DND-41 (cell line): ENCODE data around the gene NOC4L.

Experiments
- ATAC-seq: fragments of 200-7000 bp; cut with Tn5 transposase; 3 replicates; pipeline ENCODE4 v1.9.1; 2021; ENCODE audit warnings: low read depth; ENCODE audit not compliant: insufficient read depth
- DNase-seq: peaks from one replicate; pipeline ENCODE4 v3.0.0-alpha.2; 2020
- H2AFZ ChIP-seq: 2 replicates; pipeline ENCODE4 v1.6.0; 2012; ENCODE audit warnings: low read depth, low read length
- H3K27ac ChIP-seq: 2 replicates; pipeline ENCODE4 v1.5.1; 2012; ENCODE audit warnings: low read length, inconsistent platforms
- H3K27me3 ChIP-seq: fragments of 200-600 bp; sonication (generic); 2 replicates; pipeline ENCODE4 v1.6.0; 2012; ENCODE audit warnings: low read length, mild to moderate bottlenecking, inconsistent platforms; ENCODE audit not compliant: insufficient read depth, poor library complexity
- H3K36me3 ChIP-seq: 2 replicates; pipeline ENCODE4 v1.5.1; 2012; ENCODE audit warnings: low read length, inconsistent platforms; ENCODE audit not compliant: insufficient read depth
- H3K4me1 ChIP-seq: 2 replicates; pipeline ENCODE4 v1.5.1; 2012; ENCODE audit warnings: mild to moderate bottlenecking, low read length; ENCODE audit not compliant: insufficient read depth
- H3K4me2 ChIP-seq: 2 replicates; pipeline ENCODE4 v1.6.0; 2012; ENCODE audit warnings: mild to moderate bottlenecking, moderate library complexity, low read length, inconsistent platforms; ENCODE audit not compliant: insufficient read depth
- H3K4me3 ChIP-seq, 2 experiments: fragments of 200-600 bp in 1 of 2; shearing (Covaris generic) in 1 of 2; 2 replicates each; pipeline ENCODE4 v1.5.1; 2012 to 2016; ENCODE audit warnings: inconsistent platforms in 2 of 2, low read length in 2 of 2, mild to moderate bottlenecking in 2 of 2, low read depth in 1 of 2, moderate library complexity in 1 of 2
- H3K79me2 ChIP-seq: 2 replicates; pipeline ENCODE4 v1.6.0; 2012; ENCODE audit warnings: low read length, inconsistent platforms; ENCODE audit not compliant: insufficient read depth
- H3K9ac ChIP-seq: 2 replicates; pipeline ENCODE4 v1.6.0; 2012; ENCODE audit warnings: low read depth, mild to moderate bottlenecking, inconsistent platforms, low read length, moderate library complexity
- H3K9me3 ChIP-seq: 2 replicates; pipeline ENCODE4 v1.5.1; 2012; ENCODE audit warnings: low read length, moderate library complexity, mild to moderate bottlenecking, inconsistent platforms; ENCODE audit not compliant: insufficient read depth, severe bottlenecking
- H4K20me1 ChIP-seq: 2 replicates; pipeline ENCODE4 v1.6.0; 2012; ENCODE audit warnings: low read length; ENCODE audit not compliant: insufficient read depth
- CTCF ChIP-seq: IDR thresholded peaks from 2 replicates; pipeline ENCODE4 v1.5.1; 2012; ENCODE audit warnings: borderline replicate concordance, low read length, moderate library complexity, mild to moderate bottlenecking; ENCODE audit not compliant: poor library complexity, severe bottlenecking; ENCODE audit errors: extremely low read depth
- EZH2 ChIP-seq: IDR thresholded peaks from 3 replicates; pipeline ENCODE4 v1.6.1; 2012; ENCODE audit warnings: borderline replicate concordance, low read depth, mild to moderate bottlenecking, moderate library complexity, low read length, inconsistent platforms; ENCODE audit not compliant: severe bottlenecking

Gene NOC4L

GRCh38 chr12:132163911-132164288 is 19.6 kb downstream of the NOC4L start:
- H3K9me3 ChIP-seq = no peaks in the 10 kb centered on the region
- no peak overlapping the region for H3K27ac ChIP-seq
- H3K4me1 ChIP-seq = peaks cover 4% of the 10 kb centered on the region; the same call in 1 of the 2 replicates
- no peaks in the 10 kb centered on the region for H3K79me2 ChIP-seq
- no peak overlapping the region for H3K4me3 ChIP-seq
- H2AFZ ChIP-seq = no peak overlapping the region
- peaks cover 14% of the 10 kb centered on the region for H4K20me1 ChIP-seq
- no peak overlapping the region for H3K9ac ChIP-seq
- TF ChIP-seq CTCF (peak; percentile 49), EZH2 (no peak)
- no peak overlapping the region for H3K4me2 ChIP-seq
- H3K27me3 ChIP-seq = peaks cover 8% of the 10 kb centered on the region
- H3K36me3 ChIP-seq = no peaks in the 10 kb centered on the region
- no peak for DNase-seq
- ATAC-seq = no peak

GRCh38 chr12:132164426-132164825 is 20.2 kb downstream of the NOC4L start:
- Histone ChIP-seq H3K4me2 (no peak overlapping the region), H3K9ac (no peak overlapping the region), H3K27me3 (peaks cover 8% of the 10 kb centered on the region), H4K20me1 (peaks cover 14% of the 10 kb centered on the region), H2AFZ (no peak overlapping the region), H3K4me1 (peaks cover 4% of the 10 kb centered on the region; the same call in 1 of the 2 replicates), H3K27ac (no peak overlapping the region), H3K36me3 (no peaks in the 10 kb centered on the region), H3K4me3 (no peak overlapping the region), H3K9me3 (no peaks in the 10 kb centered on the region), H3K79me2 (no peaks in the 10 kb centered on the region)
- DNase-seq = no peak
- no peak for TF ChIP-seq EZH2
- TF ChIP-seq CTCF = no peak
- no peak for ATAC-seq

- no peak for DNase-seq
- Histone ChIP-seq H3K27me3 (peaks cover 8% of the 10 kb centered on the region), H4K20me1 (peaks cover 14% of the 10 kb centered on the region), H3K4me3 (no peak overlapping the region), H3K36me3 (no peaks in the 10 kb centered on the region), H2AFZ (no peak overlapping the region), H3K4me1 (peaks cover 4% of the 10 kb centered on the region; the same call in 1 of the 2 replicates), H3K9ac (no peak overlapping the region), H3K27ac (no peak overlapping the region), H3K9me3 (no peaks in the 10 kb centered on the region), H3K79me2 (no peaks in the 10 kb centered on the region), H3K4me2 (no peak overlapping the region)
- no peak for ATAC-seq
- TF ChIP-seq EZH2 (no peak), CTCF (no peak)
Observed at GRCh38 chr12:132165584-132165983, 21.3 kb downstream of the NOC4L start.

GRCh38 chr12:132166093-132166492 is 21.8 kb downstream of the NOC4L start:
- no peak for DNase-seq
- H4K20me1 ChIP-seq = peaks cover 14% of the 10 kb centered on the region
- ATAC-seq = no peak
- H3K9ac ChIP-seq = no peak overlapping the region
- H3K9me3 ChIP-seq = no peaks in the 10 kb centered on the region
- H3K4me2 ChIP-seq = no peak overlapping the region
- H2AFZ ChIP-seq = no peak overlapping the region
- H3K27me3 ChIP-seq = peaks cover 8% of the 10 kb centered on the region
- TF ChIP-seq EZH2 (no peak), CTCF (no peak)
- no peaks in the 10 kb centered on the region for H3K79me2 ChIP-seq
- H3K4me1 ChIP-seq = peaks cover 4% of the 10 kb centered on the region; the same call in 1 of the 2 replicates
- H3K4me3 ChIP-seq = no peak overlapping the region
- no peaks in the 10 kb centered on the region for H3K36me3 ChIP-seq
- no peak overlapping the region for H3K27ac ChIP-seq
